SU-DHL-6 (cell line): Measurements from ENCODE around the gene RBMS3.

Experiments
- CTCF ChIP-seq: fragments of 200-600 bp; sonication (generic); IDR thresholded peaks from one replicate; pipeline ENCODE4 v1.5.1; 2017; ENCODE audit warnings: antibody characterized with exemption, mild to moderate bottlenecking, low read length, moderate library complexity; ENCODE audit not compliant: insufficient read depth, poor library complexity, severe bottlenecking
- EZH2phosphoT487 ChIP-seq: fragments of 200-600 bp; sonication (generic), shearing (Covaris generic); conservative IDR thresholded peaks from 2 replicates; pipeline ENCODE4 v1.6.1; 2018; ENCODE audit warnings: mild to moderate bottlenecking, antibody characterized with exemption, low read length, moderate library complexity, mixed read lengths

- TF ChIP-seq CTCF (no peak), EZH2phosphoT487 (no peak)
Observed at GRCh38 chr3:29319262-29319661, 38.4 kb downstream of the RBMS3 start.
